DMS153 (cell line): ENCODE data around the gene SH3GL1.
A peak's percentile ranks its signal among the peaks of the same experiment; 100 is the strongest.
"Not testable (repeated sequence)": the region's sequence is repeated elsewhere in the genome, so short reads cannot be mapped to it uniquely, and the experiment has no call there.

Experiments
- DNase-seq: peaks from one replicate; lab custom pipeline; 2025; lab: John Stamatoyannopoulos, UW

Gene SH3GL1

DNA sequence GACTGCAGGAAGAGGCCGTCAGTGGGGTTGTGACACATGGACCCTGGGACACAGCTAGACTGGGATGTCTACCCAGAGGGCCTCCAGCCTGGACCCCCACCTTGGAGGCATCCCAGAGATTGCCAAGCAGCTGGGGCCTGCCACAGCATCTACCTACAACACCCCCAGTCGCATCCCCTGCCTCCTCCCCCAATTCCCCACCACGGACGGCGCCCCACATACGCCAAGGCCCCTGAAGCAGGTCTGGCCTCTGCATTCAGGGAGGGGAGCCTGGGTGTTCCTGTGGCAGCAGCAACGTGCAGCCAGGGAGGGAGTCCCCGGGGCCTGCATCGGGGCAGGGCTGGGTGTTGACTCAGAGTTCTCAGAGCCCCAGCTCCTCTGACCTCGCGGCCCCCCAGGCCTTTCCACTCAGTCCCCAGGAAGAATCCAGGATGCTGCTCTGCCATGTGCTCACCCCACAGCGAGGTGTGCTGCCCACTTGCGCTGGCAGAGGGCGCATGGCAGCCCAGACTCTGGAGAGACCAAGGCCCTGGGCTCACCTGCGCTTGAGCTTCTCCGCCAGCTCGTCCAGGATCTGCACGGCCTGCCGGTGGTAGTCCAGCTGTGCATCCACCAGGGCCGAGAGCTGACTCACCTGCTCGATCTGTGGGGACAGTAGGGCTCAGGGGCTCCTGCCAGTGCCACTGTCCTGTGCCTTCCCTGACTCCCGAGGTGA, 37.4 kb downstream of the SH3GL1 start:
- DNase-seq, result no peak

DNA sequence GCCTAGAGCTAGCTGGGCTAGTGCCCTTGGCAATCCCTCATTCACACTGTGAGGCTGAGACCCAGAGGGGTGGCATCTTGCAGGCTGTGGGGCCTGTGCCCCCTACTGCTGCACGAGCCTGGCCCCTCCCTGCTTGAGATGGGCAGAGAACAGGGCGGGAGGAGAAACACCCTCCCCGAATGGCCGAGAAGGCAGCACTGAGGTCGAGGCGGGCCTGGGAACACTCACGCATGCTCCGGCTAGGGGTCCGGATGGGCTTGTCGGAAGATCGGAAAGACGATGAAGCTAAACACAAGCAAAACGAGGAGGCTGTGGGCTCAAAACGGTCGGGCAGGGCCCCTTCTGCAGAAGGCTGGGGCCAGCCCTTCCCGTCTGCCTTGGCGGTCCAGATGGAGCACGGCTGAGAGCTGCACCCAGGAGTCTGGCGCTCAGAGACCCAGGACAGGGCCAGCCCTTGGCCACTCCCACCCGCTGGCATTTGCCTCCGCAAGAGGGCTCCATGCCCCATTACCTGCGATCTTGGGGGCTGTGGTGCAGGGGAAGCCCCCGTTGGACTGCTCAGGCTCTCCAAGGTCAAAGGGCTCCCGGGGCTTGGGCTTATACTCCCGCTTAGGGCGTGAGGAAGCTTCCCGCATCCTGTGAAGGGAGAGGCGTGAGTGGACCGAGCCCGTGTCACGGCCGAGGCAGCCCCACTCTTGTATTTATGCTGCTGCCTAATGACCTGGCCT, 38.1 kb downstream of the SH3GL1 start:
- no peak for DNase-seq

DNA sequence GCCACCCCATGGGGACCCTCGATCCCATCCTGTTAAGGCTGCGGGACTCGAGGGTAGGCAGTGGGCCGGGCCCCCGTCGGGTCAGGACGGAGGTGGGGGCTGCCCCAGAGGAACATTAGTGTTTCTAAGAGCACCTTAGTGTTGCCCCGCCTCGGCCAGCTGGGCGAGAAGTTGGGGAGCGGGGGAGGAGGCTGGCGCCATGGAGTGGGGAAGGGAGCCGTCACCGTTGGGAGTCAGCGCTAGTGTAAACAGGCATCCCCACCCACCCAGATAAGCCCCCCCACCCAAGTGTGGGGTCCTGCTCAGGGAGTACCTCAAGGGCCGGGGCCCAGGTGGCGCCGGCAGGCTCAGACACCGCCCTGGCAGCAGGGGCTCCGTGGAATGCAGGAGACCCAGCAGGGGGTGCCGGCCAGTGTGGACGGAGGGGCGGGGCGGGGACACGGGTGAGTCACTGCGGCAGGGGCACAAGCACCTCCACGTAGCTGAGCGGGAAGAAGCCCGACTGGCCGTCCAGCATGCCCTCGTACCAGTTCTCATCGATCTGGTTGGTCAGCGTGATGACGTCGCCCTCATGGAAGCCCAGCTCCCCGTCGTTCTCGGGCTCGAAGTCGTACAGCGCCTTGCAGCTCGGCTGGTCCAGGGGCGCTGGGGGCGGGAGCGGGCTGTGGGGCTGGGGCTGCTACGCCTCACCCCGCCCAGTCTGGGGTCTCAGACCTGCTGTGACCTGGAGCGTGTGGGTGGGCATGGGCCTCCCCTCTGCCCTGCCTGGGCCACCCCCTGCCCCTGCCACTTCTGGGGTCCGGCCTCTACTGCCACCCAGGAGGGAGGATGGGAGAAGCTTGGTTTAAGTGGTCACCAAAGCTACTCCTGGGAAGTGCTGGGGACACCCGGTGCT, 38.9 kb downstream of the SH3GL1 start:
- DNase-seq, result no peak

DNA sequence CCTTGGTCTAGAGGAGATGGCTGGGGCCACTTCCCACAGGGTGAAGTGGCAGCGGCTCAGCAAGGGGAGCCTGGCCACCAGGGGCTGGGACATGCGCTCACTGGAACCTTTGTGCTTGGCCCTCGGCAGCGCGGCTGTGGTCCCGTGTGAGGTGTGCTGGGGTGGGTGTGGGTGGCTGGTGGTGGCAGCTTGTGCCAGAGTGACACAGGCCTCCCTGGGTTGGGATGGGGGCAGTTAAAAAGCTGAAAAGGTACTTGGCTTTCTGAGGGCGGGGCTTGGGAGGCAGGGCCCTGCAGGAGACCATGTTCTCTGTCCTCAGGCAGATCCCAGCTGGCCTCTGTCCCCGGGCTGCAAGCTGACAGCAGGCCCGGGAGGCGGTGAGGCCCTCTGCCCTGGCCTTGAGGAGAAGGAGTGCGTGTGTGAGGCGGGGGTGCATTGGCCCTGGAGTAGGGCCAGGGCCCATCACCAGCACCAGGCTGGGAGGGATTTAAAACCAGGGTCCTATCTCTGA, 39.7 kb downstream of the SH3GL1 start:
- DNase-seq, result no peak

DNA sequence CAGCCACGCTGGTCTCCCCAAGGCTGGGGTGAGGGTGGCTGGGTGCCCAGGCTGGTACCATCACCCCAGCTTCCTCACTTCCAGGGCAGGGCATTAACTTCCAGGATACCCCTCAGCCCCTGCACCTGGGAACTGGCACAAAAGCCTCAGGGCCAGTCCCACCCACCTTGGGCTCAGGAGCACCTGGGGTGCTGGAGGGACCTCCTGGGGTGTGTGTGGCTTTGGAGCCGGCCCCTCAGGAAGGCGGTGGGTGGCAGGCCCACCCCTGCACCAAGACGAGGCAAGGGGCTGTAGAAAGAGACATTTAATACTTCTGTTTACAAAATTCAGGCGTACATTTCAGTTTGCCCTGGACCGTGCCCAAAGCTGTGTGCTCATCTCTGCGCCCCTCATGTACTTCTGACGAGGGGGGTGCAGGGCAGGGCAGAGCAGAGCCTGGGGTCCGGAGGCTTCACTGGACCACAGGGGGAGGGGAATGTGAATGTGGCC, 40.2 kb downstream of the SH3GL1 start:
- DNase-seq, result no peak

DNA sequence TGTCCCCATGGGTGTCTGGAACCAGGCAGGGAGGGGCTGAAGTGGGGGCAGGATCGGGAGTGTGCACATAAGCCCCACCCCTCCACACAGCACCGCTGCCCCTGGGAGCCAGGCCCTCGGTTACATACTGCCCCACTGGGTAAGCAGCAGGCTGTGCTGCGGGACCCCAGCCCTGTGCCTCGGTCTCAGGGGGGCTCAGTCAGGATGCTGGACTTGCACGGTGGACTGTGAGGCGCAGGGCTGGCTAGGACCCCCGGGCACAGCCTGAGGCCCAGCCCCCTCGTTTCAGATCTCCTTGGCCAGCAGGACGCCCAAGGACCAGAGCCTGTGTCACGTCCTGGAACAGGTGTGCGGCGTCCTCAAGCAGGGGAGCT, 40.7 kb downstream of the SH3GL1 start:
- no peak for DNase-seq

DNA sequence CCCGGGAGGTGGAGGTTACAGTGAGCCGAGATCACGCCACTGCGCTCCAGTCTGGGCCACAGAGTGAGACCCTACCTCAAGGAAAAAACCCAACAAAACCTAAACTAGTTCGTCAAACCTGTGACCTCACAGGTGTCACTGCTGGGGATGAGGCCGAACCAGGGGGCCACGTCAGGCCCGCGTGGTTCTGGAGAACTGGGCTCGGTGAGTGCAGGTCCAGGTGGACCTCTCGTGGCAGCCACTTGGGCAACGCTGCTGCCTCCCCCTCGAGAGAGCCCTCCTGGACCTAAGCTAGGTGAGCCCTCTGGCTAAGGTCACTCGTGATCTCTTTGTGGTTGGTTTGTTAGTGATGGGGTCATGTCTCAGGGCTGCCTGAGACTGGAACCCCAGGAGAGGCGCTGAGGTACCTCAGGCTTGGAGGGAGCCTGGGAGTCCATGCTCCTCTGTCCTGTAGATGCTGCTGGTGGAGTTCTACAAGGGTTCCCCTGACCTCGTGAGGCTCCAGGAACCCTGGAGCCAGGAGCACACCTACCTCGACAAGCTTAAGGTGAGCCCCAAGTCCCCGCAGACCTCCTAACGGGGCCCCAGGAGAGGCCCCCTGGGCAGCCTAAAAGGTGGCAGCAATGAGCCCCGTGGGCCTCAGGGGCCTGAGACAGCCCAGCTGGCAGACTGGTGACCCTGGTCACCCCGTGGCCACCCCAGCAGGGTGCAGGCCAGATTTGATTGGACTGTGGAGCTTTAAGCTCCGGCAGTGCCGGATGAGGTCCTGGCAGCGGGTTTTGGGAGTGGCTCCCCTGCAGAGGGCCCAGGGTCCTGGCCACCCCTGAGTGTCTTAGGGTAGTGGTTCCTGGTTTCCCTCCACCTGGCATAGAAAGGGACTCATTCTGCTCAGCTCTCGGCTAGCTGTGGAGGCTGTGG, 41.4 kb downstream of the SH3GL1 start:
- no peak for DNase-seq

DNA sequence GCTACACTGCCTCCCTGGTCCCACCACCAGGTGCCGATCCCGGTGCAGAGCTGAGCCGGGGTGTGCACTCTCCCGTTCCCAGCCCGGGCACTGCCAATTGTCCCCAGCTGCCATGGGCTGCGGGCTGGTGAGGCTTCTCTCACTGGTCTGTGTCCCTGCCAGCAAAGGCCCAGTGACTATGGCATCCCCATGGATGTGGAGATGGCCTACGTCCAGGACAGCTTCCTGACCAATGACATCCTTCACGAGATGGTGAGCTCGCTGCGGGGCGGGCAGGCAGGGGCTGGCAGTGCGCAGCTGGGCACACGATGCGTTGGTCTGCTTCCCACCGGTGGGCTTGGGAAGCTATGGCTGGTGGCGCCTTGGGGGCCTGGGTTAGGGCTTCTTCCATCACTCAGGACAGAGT, 42.4 kb downstream of the SH3GL1 start:
- DNase-seq, result no peak

DNA sequence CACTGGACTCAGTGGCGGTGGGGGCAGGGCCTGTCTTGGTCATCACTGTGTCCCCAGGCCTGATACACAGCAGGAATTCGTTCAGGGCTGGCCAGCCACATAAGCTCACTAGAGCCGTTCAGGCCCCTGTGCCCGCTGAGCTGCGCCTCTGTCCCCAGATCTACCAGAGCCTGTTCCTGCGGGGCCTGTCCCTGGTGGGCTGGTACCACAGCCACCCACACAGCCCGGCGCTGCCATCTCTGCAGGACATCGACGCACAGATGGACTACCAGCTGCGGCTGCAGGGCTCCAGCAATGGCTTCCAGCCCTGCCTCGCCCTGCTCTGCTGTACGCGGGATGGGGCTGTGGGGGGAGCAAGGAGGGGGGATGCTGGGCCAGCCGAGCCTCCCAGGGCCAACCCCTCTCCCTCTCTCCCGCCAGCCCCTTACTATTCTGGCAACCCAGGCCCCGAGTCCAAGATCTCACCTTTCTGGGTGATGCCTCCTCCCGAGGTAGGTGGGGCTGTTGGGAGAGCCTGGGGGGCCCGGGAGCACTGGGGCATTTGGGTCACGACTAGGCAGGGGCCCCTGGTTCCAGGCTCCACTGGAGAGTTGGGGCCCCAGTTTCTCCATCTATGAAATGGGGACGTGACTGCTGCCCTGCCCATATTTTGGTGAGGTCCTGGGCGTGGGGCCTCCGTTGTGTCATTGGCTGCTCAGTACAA, 43.1 kb downstream of the SH3GL1 start:
- DNase-seq, result no peak

DNA sequence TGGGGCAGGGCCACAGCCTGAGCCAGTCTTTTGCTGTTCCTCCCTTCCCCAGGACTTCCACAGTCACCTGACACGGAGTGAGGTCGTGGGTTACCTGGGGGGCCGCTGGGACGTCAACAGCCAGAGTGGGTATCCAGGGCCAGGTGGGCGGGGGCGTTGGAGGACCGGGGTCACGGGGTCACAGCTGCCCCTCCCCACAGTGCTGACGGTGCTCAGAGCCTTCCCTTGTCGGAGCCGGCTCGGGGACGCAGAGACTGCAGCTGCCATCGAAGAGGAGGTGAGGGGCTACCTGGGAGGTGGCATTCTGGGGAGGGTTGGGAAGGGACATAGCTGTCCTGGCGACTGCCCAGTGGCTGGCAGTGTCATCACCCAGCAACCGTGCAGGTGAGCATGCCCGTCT, 45.5 kb downstream of the SH3GL1 start:
- DNase-seq, result no peak

DNA sequence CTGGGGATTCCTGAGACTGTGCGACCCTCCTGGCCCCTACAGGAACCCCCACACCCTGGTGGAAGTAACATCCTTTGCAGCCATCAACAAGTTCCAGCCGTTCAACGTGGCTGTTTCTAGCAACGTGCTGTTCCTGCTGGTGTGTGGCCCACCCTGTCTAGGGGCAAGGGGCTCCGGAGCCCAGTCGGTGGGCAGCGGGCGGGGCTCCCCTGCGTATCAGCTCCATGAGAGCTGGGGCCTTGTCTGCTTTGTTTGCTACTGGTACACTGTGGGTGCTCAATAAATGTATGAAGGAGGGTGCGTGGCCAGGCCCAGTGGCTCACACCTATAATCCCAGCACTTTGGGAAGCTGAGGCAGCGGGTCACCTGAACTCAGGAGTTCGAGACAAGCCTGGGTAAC, 46.1 kb downstream of the SH3GL1 start:
- DNase-seq, result no peak

DNA sequence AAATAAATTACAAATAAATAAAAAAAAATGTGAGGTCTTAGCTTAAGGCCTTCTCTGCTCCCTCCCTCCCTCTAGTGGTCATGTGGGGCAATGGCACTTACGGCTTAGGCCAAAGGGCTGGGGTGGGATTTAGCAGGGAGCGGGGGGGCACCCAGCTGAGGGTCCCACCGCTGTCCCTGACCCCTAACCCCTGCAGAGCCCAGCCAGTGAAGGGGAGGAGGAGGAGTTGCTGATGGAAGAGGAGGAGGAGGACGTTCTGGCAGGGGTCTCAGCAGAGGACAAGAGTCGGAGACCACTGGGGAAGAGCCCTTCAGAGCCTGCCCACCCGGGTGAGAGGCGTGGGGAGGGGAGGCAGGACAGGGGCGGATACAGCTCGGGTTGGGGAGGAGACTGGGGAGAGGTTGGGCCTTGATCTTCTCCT, 47.6 kb downstream of the SH3GL1 start:
- peak; percentile 3 for DNase-seq

DNA sequence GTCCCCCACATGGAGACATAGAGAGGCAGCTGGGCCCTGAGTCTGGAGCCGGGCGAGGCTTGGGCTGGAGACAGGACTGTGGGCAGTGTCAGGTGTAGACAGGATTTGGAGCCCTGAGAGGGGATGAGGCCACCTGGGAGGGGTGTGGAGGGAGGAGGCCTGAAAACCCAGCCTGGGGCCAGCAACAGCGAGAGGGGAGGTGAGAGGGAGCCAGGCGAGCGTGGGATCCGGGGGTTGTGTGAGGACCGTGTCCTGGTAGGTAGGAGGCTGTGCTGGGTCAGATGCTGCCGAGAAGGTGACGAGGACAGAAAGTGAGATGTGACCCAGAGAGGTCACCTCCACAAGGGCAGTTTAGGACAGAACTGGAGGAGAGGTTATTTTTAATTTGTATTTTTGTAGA, 49.6 kb downstream of the SH3GL1 start:
- DNase-seq, result no peak

DNA sequence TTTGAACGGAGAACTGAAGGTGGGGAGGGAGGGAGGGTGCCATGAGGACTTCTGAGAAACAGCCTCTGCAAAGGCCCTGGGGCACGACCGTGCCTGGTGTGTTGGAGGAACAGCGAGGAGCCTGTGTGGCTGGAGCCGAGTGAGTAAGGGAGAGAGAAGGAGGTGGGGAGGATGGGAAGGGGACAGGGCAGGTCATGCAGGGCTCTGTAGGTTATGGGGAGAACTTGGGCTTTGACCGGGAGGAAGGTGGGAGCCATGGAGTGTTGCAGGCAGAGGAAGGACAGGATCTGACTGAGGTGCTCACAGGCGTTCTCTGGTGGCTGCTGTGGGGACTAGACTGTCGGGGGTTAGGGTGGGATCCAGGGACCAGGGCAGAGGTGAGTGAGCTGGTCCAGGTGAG, 50.2 kb downstream of the SH3GL1 start:
- no peak for DNase-seq

DNA sequence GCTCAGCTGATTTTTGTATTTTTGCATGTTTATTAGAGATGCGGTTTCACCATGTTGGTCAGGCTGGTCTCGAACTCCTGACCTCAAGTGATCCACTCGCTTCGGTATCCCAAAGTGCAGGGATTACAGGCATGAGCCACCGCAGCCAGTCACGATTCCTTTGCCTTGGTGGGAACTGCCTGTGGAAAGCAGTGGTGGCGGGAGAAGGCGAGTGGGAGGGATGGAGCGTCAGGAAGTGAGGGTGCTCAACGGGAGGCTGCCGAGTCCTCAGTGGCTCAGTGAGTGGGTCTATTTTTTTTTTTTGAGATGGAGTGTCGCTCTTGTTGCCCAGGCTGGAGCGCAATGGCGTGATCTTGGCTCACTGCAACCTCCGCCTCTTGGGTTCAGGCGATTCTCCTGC, 51.1 kb downstream of the SH3GL1 start:
- not testable (repeated sequence) for DNase-seq

DNA sequence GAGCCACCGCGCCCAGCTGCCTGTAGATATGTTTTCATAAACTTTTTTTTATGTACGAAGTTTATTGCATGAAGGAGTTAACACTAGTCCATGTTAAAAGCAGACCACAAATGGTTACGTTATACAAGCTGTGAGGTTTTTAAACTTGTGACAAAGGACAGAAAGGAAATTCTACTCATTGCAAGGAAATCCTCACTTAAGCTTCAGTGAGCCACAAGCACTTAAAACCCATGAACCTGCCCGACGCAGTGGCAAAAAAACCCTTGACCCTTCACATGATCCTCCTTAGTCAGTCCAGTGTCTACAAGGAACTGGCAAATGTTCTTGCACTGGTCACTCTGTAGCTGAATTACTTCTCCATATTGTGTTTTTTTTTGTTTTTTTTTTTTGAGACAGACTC, 52.8 kb downstream of the SH3GL1 start:
- DNase-seq, result no peak

DNA sequence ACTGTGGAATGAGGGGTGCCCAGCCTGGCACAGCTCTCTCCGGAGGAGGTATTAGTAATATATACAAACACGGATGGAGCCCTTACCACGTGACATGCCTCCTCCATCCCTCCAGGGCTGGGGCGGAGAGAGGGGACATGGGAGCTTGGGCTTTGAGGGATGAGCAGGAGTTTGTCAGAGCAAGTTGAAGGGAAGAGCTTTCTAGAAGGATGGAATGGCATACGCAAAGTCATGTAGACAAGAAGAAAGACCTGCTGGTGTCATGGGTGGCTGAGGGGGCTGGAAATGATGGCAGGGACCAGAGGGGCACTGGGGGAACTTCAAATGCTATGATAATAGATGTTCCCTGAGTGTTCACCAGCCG, 54.3 kb downstream of the SH3GL1 start:
- DNase-seq, result no peak

DNA sequence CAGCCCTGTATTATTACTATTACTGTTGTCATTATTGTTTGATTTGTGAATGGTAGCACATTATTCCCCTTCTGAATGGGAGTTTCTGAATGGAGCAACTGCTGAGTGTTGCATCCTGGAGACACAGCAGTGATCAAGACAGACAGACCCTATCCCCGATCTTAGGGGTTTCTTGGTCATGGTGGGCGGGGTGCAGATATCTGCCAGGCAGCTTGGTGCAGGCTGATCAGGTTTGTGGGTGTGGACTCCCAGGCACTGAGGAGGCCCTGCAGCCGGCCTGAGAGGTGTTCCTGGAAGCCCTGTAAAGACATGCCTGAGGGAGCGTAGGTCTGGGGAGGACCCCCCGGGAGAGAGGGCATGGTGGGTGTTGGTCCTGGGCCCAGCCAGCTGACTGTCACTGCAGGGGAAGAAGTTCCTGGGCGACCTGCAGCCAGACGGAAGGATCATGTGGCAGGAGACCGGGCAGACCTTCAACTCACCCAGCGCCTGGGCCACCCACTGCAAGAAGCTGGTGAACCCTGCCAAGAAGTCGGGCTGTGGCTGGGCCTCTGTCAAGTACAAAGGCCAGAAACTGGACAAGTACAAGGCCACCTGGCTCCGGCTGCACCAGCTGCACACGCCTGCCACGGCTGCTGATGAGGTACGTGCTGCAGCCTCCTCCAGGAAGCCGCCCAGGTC, 54.9 kb downstream of the SH3GL1 start:
- DNase-seq, result no peak

DNA sequence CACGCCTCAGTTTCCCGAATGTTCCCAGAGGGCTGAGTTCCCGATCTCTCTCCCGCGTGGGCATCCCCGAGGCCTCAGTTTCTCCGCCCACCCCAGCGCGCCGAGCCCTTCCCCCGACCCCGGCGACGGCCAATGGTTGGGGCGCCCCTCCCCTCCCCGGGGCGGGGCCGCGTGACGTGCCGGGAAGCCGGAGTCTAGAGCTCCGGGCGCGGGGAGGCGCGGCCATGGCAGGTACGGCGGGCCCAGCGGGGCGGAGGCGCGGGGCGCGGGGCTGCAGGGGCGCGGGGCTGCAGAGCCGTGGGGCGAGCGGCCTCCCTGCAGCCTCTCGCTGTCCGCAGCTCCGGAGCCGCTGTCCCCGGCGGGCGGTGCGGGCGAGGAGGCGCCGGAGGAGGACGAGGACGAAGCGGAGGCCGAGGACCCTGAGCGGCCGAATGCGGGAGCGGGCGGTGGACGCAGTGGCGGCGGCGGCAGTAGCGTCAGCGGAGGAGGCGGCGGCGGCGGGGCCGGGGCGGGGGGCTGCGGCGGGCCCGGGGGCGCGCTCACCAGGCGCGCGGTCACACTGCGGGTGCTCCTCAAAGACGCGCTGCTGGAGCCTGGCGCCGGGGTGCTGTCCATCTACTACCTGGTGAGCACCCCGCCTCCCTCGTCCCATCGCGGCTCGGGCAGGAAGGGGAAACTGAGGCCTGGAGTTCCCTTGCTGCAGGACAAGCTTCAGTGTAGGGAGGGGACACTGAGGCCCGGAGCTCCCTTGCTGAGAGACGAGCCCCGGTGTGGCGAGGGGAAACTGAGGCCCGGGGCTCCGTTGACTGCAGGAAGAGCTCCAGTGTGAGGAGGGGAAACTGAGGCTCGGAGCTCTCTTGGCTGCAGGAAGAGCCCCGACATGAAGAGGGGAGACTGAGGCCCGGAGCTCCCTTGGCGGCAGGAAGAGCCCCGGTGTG, 56.7 kb downstream of the SH3GL1 start, which contains the start of gene MPND:
MPND (plus strand) TSS at position 193 of the 938 bp plus-strand sequence; CDS start at position 225, 32 bp downstream.
- peak; percentile 51 for DNase-seq
